Testis (tissue), 3 donors: ENCODE measurements around the gene FOXJ3. TPM values are rescaled to one million over a fixed set of nuclear protein-coding genes. Genes with fewer than 3 reads are reported as not detected.

Source experiments
- DNase-seq: peaks from one replicate; pipeline ENCODE4 v3.0.0-alpha.2; 2019
- H3K27ac ChIP-seq, 2 donors: fragments of 200-600 bp; sonication (generic); one replicate each; pipeline ENCODE4 v1.5.1; 2019
- H3K27me3 ChIP-seq: fragments of 200-600 bp; sonication (generic); one replicate; pipeline ENCODE4 v1.5.1; 2019
- H3K36me3 ChIP-seq: fragments of 200-600 bp; sonication (generic); one replicate; pipeline ENCODE4 v1.5.1; 2017; ENCODE audit warnings: low read depth; ENCODE audit errors: missing control alignments
- H3K4me1 ChIP-seq: fragments of 200-600 bp; sonication (generic); one replicate; pipeline ENCODE4 v1.5.1; 2019
- H3K4me3 ChIP-seq, 2 donors: fragments of 200-600 bp; sonication (generic); one replicate each; pipeline ENCODE4 v1.5.1; 2017 to 2019
- H3K9me3 ChIP-seq: fragments of 200-600 bp; sonication (generic); one replicate; pipeline ENCODE4 v1.5.1; 2017
- CTCF ChIP-seq, 3 experiments: fragments of 450-650 bp in 2 of 3; fragments of 200-600 bp in 1 of 3; sonication (generic) in 1 of 3; IDR thresholded peaks; one replicate each; pipeline ENCODE4 v1.5.1; 2016 to 2019; ENCODE audit warnings: antibody characterized with exemption in 3 of 3, mild to moderate bottlenecking in 2 of 3, moderate library complexity in 1 of 3
- POLR2A ChIP-seq: fragments of 450-650 bp; IDR thresholded peaks from one replicate; pipeline ENCODE4 v1.6.1; 2017; ENCODE audit warnings: antibody characterized with exemption, mild to moderate bottlenecking, moderate library complexity
- WGBS, 2 donors: methylation state at CpG; one replicate each; pipeline ENCODE4 v1.1.5; 2018; 5-methylcytosine and 5-hydroxymethylcytosine counted together
- intact Hi-C: fragments of 100-400 bp; cut with DNase I; formaldehyde crosslinking; loops from one replicate; pipeline ENCODE4 v1.15.1; 2023; ENCODE audit warnings: low total_unique reads
- polyA plus RNA-seq: library from polyadenylated mRNA; stranded (reverse); fragments of 350-450 nt; fragmentation: Illumina TruSeq; extraction: RNeasy Lipid Tissue Mini Kit (QIAGEN cat#74804); gene quantifications from one replicate; pipeline ENCODE4 v1.2.3, GENCODE V29; 2014; ENCODE audit warnings: low read depth, low replicate concordance; ENCODE audit not compliant: insufficient read depth
- total RNA-seq, 2 donors: library from RNA; depleted of rRNA; stranded (reverse); fragments of >200 nt; gene quantifications; one replicate each; pipeline ENCODE4 v1.2.3, GENCODE V29; 2016

The FOXJ3 gene
- total and polyA plus RNA-seq, 3 donors from 2014 or later, result 38.9 to 80.1 (median 64.4) TPM

GRCh38 chr1:42163536-42164503 lies 171.2 kb downstream of the FOXJ3 start:
- Histone ChIP-seq H3K27me3 (no peaks in the 10 kb centered on the region), H3K27ac (no peak overlapping the region), H3K36me3 (no peaks in the 10 kb centered on the region), H3K9me3 (no peaks in the 10 kb centered on the region), H3K4me1 (peaks cover 5% of the 10 kb centered on the region), H3K4me3 (no peak overlapping the region)
- TF ChIP-seq CTCF (IDR thresholded peaks at IDR 0.05) (no peak), POLR2A (no peak)
- WGBS, 2 donors, result 54 to 71% methylated on average over 2 to 16 of the region's 16 CpGs
- intact Hi-C loops, result no loop called here
- no peak for DNase-seq

- TF ChIP-seq POLR2A (no peak), CTCF (IDR thresholded peaks at IDR 0.05) (no peak)
- H3K27ac ChIP-seq, result no peak overlapping the region
- H3K9me3 ChIP-seq, result no peaks in the 10 kb centered on the region
- H3K4me1 ChIP-seq, result peaks cover 5% of the 10 kb centered on the region
- no peak overlapping the region for H3K4me3 ChIP-seq
- H3K36me3 ChIP-seq, result no peaks in the 10 kb centered on the region
- DNase-seq, result peak; percentile 59
- intact Hi-C loops, result no loop called here
- H3K27me3 ChIP-seq, result no peaks in the 10 kb centered on the region
- 60 to 68% methylated on average over 2 of the region's 2 CpGs for WGBS, 2 donors
Measured at GRCh38 chr1:42163114-42163513, 171.9 kb downstream of the FOXJ3 start.

- H3K36me3 ChIP-seq, result no peaks in the 10 kb centered on the region
- intact Hi-C loops, result no loop called here
- no peak overlapping the region for H3K27ac ChIP-seq
- no peak overlapping the region for H3K4me3 ChIP-seq
- no peak for TF ChIP-seq CTCF (IDR thresholded peaks at IDR 0.05)
- no peak for TF ChIP-seq POLR2A
- DNase-seq, result no peak
- H3K27me3 ChIP-seq, result no peaks in the 10 kb centered on the region
- peaks cover 5% of the 10 kb centered on the region for H3K4me1 ChIP-seq
- 86% methylated on average over 5 of the region's 5 CpGs for WGBS, 2 donors
- no peaks in the 10 kb centered on the region for H3K9me3 ChIP-seq
Measured at GRCh38 chr1:42162181-42162580, 172.9 kb downstream of the FOXJ3 start.

- no peaks in the 10 kb centered on the region for H3K36me3 ChIP-seq
- no peaks in the 10 kb centered on the region for H3K27me3 ChIP-seq
- no peaks in the 10 kb centered on the region for H3K4me1 ChIP-seq
- 81% methylated on average over 2 of the region's 2 CpGs for WGBS, 2 donors
- no peak overlapping the region for H3K4me3 ChIP-seq
- intact Hi-C loops, result no loop called here
- H3K27ac ChIP-seq, result no peak overlapping the region
- DNase-seq, result no peak
- no peak for TF ChIP-seq CTCF (IDR thresholded peaks at IDR 0.05)
- TF ChIP-seq POLR2A, result no peak
- no peaks in the 10 kb centered on the region for H3K9me3 ChIP-seq
Measured at GRCh38 chr1:42158189-42158588, 176.8 kb downstream of the FOXJ3 start.

GRCh38 chr1:42157667-42158066 lies 177.4 kb downstream of the FOXJ3 start:
- Histone ChIP-seq H3K9me3 (no peaks in the 10 kb centered on the region), H3K27ac (no peak overlapping the region), H3K4me1 (no peaks in the 10 kb centered on the region), H3K4me3 (no peak overlapping the region), H3K27me3 (no peaks in the 10 kb centered on the region), H3K36me3 (no peaks in the 10 kb centered on the region)
- WGBS, 2 donors, result 64 to 69% methylated on average over 7 of the region's 7 CpGs
- DNase-seq, result no peak
- intact Hi-C loops, result no loop called here
- TF ChIP-seq POLR2A (no peak), CTCF (IDR thresholded peaks at IDR 0.05) (no peak)
